Transverse colon (tissue), 4 donors: ENCODE results near the gene RPS6KB1. TPM values are rescaled to one million over a fixed set of nuclear protein-coding genes. Genes with fewer than 3 reads are reported as not detected.
"Not testable (repeated sequence)": the region's sequence is repeated elsewhere in the genome, so short reads cannot be mapped to it uniquely, and the experiment has no call there.

Experiments used
- DNase-seq: peaks from one replicate; pipeline ENCODE4 v3.0.0-alpha.2; 2019
- H3K27ac ChIP-seq, 4 donors: fragments of 200-600 bp; sonication (generic); 2 replicates each; pipeline ENCODE4 v1.5.1; 2016 to 2018; ENCODE audit warnings: inconsistent platforms in 4 of 4
- H3K27me3 ChIP-seq: fragments of 200-600 bp; sonication (generic); 2 replicates; pipeline ENCODE4 v1.5.1; 2017; ENCODE audit warnings: inconsistent platforms
- H3K36me3 ChIP-seq, 4 donors: fragments of 200-600 bp; sonication (generic); 2 replicates each; pipeline ENCODE4 v1.5.1; 2017 to 2019; ENCODE audit warnings: inconsistent platforms in 4 of 4
- H3K4me1 ChIP-seq, 4 donors: fragments of 200-600 bp; sonication (generic); 2 replicates each; pipeline ENCODE4 v1.5.1; 2017 to 2020; ENCODE audit warnings: inconsistent platforms in 4 of 4
- H3K4me3 ChIP-seq, 4 donors: fragments of 200-600 bp; sonication (generic); 1 replicate in 1 of 4; 2 replicates in 3 of 4; pipeline versions ENCODE4 v1.5.1 to v1.6.1; 2017 to 2019; ENCODE audit warnings: inconsistent platforms in 4 of 4
- H3K9me3 ChIP-seq, 2 donors: fragments of 200-600 bp; sonication (generic); 2 replicates each; pipeline ENCODE4 v1.5.1; 2017 to 2019; ENCODE audit warnings: inconsistent platforms in 2 of 2
- CTCF ChIP-seq, 5 experiments: fragments of 200-600 bp in 3 of 5; fragments of 450-650 bp in 2 of 5; sonication (generic) in 3 of 5; IDR thresholded peaks; 1 replicate in 2 of 5; 2 replicates in 3 of 5; pipeline ENCODE4 v1.5.1; 2016 to 2017; ENCODE audit warnings: antibody characterized with exemption in 5 of 5, inconsistent platforms in 3 of 5, mild to moderate bottlenecking in 2 of 5, moderate library complexity in 1 of 5
- EP300 ChIP-seq: sonication (generic); formaldehyde crosslinking; IDR thresholded peaks from one replicate; pipeline ENCODE4 v1.6.1; 2017; ENCODE audit warnings: antibody characterized with exemption, low read depth
- POLR2A ChIP-seq: fragments of 450-650 bp; IDR thresholded peaks from one replicate; pipeline ENCODE4 v1.6.1; 2016; ENCODE audit warnings: antibody characterized with exemption, mild to moderate bottlenecking, moderate library complexity
- POLR2AphosphoS5 ChIP-seq, 3 donors: sonication (generic); formaldehyde crosslinking; IDR thresholded peaks; one replicate each; pipeline ENCODE4 v1.6.1; 2016; ENCODE audit warnings: antibody characterized with exemption in 3 of 3
- WGBS, 2 donors: methylation state at CpG; one replicate each; pipeline ENCODE4 v1.1.5; 2018; ENCODE audit warnings: low coverage in 1 of 2; 5-methylcytosine and 5-hydroxymethylcytosine counted together
- in situ Hi-C, 4 donors: fragments of 200-750 bp; cut with MboI; loops; one replicate each; pipeline versions ENCODE4 v1.15.0 to v1.15.1; 2017; ENCODE audit warnings: low sequenced_read_pairs in 3 of 4, low pct_ligation_motif_present in 1 of 4, low pct_unique_long_range_greater_than_20kb in 1 of 4
- intact Hi-C: fragments of 100-400 bp; cut with DNase I; formaldehyde crosslinking; loops from one replicate; pipeline ENCODE4 v1.15.1; 2023; ENCODE audit warnings: low total_unique reads
- total RNA-seq, 4 donors: library from RNA; depleted of rRNA; stranded (reverse); fragments of >200 nt; gene quantifications; one replicate each; pipeline ENCODE4 v1.1.0, GENCODE V29; 2016

RPS6KB1 gene
- total RNA-seq, 4 donors from 2014 or later: 18.3 to 51.3 (median 28.1) TPM

GRCh38 chr17:59930768-59931167, 37.8 kb downstream of the RPS6KB1 start:
- H3K4me3 ChIP-seq, H3K4me1 ChIP-seq, DNase-seq, intact Hi-C loops, in situ Hi-C loops, H3K27me3 ChIP-seq, H3K27ac ChIP-seq, H3K9me3 ChIP-seq: not testable (repeated sequence)
- whole genome bisulfite sequencing, 2 donors: 20 to 62% methylated on average over 2 to 3 of the region's 3 CpGs
- H3K36me3 ChIP-seq: peaks cover 0 to 76% (median 31%) of the 10 kb centered on the region in 4 donors

- intact Hi-C loops, H3K9me3 ChIP-seq, H3K4me1 ChIP-seq, H3K27ac ChIP-seq, in situ Hi-C loops, H3K4me3 ChIP-seq, H3K27me3 ChIP-seq, DNase-seq: not testable (repeated sequence)
- peaks cover 0 to 89% (median 32%) of the 10 kb centered on the region in 4 donors for H3K36me3 ChIP-seq
- 97 to 100% methylated on average over 1 of the region's 1 CpG for WGBS, 2 donors
Measured at GRCh38 chr17:59933317-59933716, 40.4 kb downstream of the RPS6KB1 start.

GRCh38 chr17:59940697-59941096, 47.8 kb downstream of the RPS6KB1 start:
- H3K27me3 ChIP-seq, H3K9me3 ChIP-seq, H3K4me3 ChIP-seq, in situ Hi-C loops, DNase-seq, intact Hi-C loops, H3K4me1 ChIP-seq, H3K27ac ChIP-seq: not testable (repeated sequence)
- H3K36me3 ChIP-seq: peaks cover 0 to 56% (median 21%) of the 10 kb centered on the region in 4 donors
- WGBS, 2 donors: 76 to 78% methylated on average over 3 of the region's 3 CpGs

- Histone ChIP-seq H3K36me3 (peaks cover 0 to 56% (median 22%) of the 10 kb centered on the region in 4 donors), H3K9me3 (no peaks in the 10 kb centered on the region), H3K4me1 (no peaks in the 10 kb centered on the region), H3K27ac (no peak overlapping the region), H3K27me3 (no peaks in the 10 kb centered on the region), H3K4me3 (no peak overlapping the region)
- intact Hi-C loops (no loop called here), in situ Hi-C loops (no loop called here)
- WGBS, 2 donors: 89 to 100% methylated on average over 1 of the region's 1 CpG
- TF ChIP-seq CTCF (IDR thresholded peaks at IDR 0.05) (no peak), POLR2AphosphoS5 (IDR thresholded peaks at IDR 0.05) (no peak), EP300 (no peak), POLR2A (no peak)
- DNase-seq: no peak
Measured at GRCh38 chr17:59941131-59941530, 48.2 kb downstream of the RPS6KB1 start.

- H3K27ac ChIP-seq, H3K27me3 ChIP-seq, intact Hi-C loops, H3K4me1 ChIP-seq, H3K4me3 ChIP-seq, H3K9me3 ChIP-seq, DNase-seq, in situ Hi-C loops: not testable (repeated sequence)
- WGBS, 2 donors: 80 to 94% methylated on average over 3 to 7 of the region's 7 CpGs
- peaks cover 0 to 38% (median 13%) of the 10 kb centered on the region in 4 donors for H3K36me3 ChIP-seq
Measured at GRCh38 chr17:59946433-59946832, 53.5 kb downstream of the RPS6KB1 start.

GRCh38 chr17:59947310-59947709, 54.4 kb downstream of the RPS6KB1 start:
- DNase-seq, H3K4me3 ChIP-seq, H3K9me3 ChIP-seq, in situ Hi-C loops, intact Hi-C loops, H3K27me3 ChIP-seq, H3K27ac ChIP-seq, H3K4me1 ChIP-seq: not testable (repeated sequence)
- 65 to 74% methylated on average over 3 to 4 of the region's 4 CpGs for WGBS, 2 donors
- H3K36me3 ChIP-seq: peaks cover 0 to 32% (median 9%) of the 10 kb centered on the region in 4 donors

- Histone ChIP-seq H3K4me1 (no peaks in the 10 kb centered on the region), H3K36me3 (peaks cover 0 to 22% (median 6%) of the 10 kb centered on the region in 4 donors), H3K9me3 (no peaks in the 10 kb centered on the region), H3K27me3 (no peaks in the 10 kb centered on the region), H3K27ac (no peak overlapping the region), H3K4me3 (no peak overlapping the region)
- intact Hi-C loops: no loop called here
- no peak for TF ChIP-seq POLR2AphosphoS5 (IDR thresholded peaks at IDR 0.05)
- TF ChIP-seq CTCF (IDR thresholded peaks at IDR 0.05): no peak
- no peak for TF ChIP-seq POLR2A
- no peak for TF ChIP-seq EP300
- DNase-seq: no peak
- in situ Hi-C loops: no loop called here
- 86 to 89% methylated on average over 3 of the region's 3 CpGs for WGBS, 2 donors
Measured at GRCh38 chr17:59950049-59950448, 57.1 kb downstream of the RPS6KB1 start.
